LNCAP (cell line): ENCODE data around the gene TGFB3.

Experiments
- CTCF ChIP-seq: fragments of 450-650 bp; IDR thresholded peaks from 2 replicates; pipeline ENCODE4 v1.5.1; 2017; ENCODE audit warnings: mild to moderate bottlenecking

The TGFB3 gene

DNA sequence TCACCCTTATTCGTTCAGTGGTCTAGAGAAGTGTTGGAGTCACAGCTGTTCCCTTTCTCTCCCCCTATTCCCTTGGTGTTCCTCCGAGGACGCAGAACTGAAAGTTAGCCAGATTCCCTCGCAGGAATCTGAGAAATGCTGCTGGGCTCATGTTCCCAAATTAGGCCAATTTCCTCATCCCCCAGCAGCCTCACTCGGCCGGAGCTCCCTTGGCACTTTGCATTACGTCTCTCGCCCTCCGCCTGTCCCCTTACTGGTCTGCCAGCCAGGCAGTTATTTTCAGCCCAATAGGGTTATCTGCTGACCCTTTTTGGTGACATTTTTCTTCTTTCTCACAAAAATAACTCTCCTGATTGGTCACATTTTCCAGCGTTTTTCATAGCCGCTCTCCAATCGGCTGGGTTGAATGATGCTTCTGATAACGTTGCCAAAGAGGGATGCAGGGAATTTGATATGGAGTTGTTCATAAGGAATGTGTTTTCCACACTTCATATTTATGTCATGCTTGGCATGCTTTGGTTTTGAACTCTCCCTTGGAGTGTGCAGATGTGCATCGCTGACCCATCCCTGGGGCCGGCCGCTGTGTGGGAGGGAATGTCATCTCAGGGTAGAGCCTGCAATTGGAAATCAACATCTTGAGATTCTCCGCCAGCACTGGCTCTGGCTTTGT lies 13.7 kb upstream of the TGFB3 start:
- no peak for TF ChIP-seq CTCF

DNA sequence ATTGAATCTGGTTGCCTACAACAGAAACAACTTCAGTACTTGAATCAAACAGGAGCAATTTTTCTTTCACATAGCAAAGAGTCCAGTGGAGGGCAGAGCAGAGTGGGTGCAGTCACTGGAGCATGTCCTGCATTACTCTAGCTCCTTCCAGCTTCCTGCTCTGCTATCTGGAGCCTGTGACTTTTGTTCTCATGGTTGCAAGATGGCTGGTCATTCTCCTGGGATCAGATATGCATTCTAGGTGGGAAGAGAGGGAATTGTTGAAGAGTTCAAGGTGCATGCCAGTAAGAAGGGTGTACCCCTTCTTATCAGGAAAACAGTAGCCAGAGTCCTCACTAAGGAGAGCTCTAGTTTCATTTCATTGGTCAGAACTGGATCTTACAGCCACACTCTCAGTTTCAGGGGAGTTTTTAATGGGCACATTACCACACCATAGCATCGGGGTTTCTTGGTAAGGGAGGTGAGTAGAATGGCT lies 11.8 kb upstream of the TGFB3 start:
- TF ChIP-seq CTCF: no peak

- no peak for TF ChIP-seq CTCF
Measured at GRCh38 chr14:75991753-75992152, 10.0 kb upstream of the TGFB3 start.

DNA sequence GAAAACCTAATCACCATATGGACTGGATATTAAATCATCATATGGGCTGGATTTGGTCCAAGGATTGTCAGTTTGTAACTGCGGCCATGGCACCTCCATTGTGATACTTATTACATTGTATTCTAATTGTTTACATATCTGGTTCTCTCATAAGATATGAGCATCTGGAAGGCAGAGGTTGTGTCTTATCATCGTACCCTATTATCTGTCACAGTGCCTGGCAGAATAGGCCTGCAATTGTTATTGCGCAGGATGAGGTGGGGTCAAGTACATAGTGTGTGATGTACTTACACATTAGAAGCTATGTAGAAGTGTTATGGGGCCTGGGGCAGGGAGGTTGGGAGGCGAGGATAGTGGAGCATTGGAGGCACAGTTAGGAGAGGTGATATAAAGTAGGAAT lies 8.5 kb upstream of the TGFB3 start:
- no peak for TF ChIP-seq CTCF

GRCh38 chr14:75989134-75989533 lies 7.3 kb upstream of the TGFB3 start:
- TF ChIP-seq CTCF: no peak

DNA sequence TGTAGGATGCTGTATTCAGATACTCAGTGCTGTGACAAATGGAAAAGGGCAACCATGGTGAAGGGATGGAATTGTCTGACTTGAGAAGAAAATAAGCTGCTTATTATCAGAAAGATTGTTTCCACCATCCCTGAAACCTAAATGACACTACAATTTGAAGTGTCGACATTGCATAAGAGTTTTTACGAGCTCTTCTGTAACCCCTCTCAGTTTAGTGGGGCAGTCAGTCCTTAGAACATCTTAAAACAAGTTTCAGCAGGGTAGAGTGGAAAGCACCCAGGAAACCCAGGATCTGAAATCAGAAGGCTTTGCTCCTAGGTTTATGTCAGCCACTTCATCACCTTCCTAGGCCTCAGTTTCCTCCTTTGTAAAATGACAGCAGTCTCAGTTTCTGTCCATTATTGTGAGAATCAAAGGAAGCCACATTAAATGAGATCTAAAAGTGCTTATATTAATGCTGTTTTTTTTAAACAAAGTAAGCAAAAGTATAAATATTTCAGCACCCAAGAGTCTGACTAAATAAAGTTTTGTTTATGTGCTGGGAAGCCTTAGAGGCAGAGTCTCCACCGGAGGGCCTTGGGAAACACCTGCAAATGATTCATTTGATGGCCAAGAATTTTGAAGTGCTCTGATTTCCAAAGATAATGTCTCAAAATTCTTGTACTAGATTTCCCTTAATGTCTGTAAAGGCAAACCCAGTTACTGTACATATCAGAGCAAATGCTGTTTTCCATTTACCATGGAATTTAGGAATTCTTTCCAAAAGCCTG lies 5.6 kb upstream of the TGFB3 start:
- TF ChIP-seq CTCF: no peak

DNA sequence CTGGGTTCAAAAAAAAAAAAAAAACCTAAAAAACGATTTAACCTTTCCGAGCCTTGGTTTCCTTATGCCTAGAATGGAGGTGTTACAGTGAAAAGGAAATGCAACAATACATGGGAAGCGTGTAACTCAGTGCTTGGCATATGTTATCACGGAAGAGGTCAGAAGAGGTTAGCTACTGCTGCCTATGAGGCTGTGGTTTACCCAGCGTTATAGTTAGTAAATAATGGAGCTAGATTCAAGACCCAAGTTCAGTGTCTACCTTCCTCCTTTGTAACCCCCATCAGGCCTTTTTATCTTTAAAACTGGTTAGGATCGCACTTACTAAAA lies 4.6 kb upstream of the TGFB3 start:
- TF ChIP-seq CTCF: no peak
